HG03432 (cell line): ENCODE data around the gene RNF44.
A peak's percentile ranks its signal among the peaks of the same experiment; 100 is the strongest.
"Not testable (repeated sequence)": the region's sequence is repeated elsewhere in the genome, so short reads cannot be mapped to it uniquely, and the experiment has no call there.

Experiments
- ATAC-seq: cut with Tn5 transposase; IDR thresholded peaks from one replicate; pipeline ENCODE4 v1.9.1; 2021; ENCODE audit warnings: mild to moderate bottlenecking, moderate library complexity; ENCODE audit not compliant: unreplicated experiment

Gene RNF44

DNA sequence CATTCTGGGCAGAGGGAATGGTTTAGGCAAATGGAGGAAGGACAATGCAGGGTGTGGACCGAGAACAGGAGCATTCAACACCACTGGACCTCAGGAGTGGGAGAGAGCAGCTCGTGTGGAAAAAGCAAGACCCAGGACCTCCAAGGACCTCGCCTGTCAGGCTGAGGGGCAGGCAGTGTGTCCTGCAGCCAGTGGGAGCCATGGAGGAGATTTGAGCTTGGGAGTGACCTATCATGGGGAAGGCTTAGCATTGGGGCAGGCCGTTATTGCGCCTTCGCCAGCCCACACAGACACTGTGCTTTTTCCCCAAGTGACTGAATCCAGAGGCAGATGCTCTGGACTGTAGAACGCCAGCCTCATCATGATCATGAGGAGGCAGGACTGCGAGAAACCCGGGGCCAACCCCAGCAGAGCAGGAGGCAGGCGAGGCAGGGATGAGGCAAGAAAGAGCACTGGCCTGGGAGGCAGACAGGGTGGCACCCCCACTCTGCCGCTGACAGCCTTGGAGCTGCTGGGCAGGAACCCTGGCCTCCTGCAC is 15.2 kb upstream of the RNF44 start:
- no peak for ATAC-seq

DNA sequence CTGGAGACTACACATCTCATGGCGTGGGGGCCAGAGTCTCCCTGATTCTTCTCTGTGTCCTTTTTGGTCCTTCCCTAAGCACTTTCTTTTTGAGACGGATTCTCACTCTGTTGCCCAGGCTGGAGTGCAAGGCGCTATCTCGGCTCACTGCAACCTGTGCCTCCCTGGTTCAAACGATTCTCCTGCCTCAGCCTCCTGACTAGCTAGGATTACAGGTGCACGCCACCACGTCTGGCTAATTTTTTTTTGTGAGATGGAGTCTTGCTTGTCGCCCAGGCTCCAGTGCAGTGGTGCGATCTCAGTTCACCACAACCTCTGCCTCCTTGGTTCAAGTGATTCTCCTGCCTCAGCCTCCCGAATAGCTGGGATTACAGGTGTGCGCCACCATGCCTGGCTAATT is 13.7 kb upstream of the RNF44 start:
- ATAC-seq = not testable (repeated sequence)

DNA sequence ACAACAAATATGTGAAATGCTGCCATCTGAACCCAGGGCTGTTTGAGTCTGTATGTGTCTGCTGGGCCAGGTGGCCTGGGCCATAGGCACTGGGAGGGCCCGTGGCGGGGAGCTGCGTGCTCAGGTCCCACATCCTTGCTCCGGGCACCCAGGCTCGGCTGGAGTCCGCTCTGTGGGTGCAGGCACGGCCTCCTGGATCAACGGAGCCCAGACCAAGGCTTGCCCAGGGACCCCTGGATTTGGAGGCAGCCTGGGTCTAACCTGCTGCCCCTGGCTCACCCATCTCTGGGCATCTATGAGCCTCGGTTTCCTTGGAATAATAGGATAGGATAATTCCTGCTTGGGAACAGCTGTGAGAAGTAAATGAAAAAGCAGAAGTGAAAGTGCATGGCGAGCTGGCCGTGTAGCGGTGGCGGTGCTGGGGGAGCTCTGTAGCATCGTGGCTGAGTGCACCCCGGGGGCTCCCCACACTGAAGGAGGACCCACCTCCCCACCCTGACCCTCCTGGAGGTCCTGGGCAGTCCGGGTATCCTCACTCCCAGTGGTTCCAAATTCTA is 13.2 kb upstream of the RNF44 start:
- peak; percentile 49 for ATAC-seq

DNA sequence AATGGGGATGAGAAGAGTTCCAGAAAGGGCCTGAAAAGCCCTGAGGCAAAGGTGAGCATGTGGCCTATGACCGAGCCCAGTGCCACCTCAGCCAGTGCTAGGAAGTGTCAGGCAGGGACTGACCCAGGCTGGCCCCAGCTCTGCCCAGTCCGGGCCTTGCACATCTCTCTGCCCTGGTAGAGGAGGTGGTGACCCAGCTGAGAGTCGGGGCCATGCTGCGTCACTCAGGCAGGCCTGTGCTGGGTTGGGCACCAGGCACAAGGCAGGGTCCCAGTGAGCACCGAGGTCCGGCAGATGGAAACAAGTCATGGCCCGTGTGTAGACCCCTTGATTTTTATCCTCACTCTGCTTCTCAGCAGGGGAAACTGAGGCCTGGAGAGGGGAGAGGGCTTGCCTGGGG is 12.7 kb upstream of the RNF44 start:
- no peak for ATAC-seq

DNA sequence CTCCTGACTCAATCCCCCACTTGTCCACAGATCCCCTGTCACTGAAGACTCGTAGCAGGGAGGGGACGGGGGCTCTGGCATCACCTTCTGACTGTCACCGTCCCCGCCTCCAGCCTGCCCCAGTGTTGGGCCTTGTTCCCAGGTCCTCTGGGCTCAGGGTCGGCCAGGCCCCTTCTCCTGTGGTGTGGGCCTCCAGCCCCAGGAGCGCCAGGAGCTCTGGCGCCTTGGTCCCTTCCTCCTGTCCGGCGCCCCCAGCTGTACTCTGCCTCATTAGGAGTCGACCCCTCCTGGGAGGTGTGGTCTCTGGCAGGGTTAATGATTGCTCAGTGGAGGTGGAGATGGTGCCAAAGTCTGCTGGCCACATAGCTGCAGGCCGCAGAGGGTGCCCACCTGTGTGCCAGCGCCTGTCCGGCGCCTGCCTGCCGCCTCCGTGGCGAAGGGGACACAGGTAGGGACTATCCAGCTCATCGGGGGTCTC is 11.8 kb upstream of the RNF44 start, which contains the start of gene CDHR2:
Gene CDHR2, plus strand, starts transcription at position 376 of the 478 bp plus-strand sequence. CDS start 16,011 bp downstream, outside the sequence.
- no peak for ATAC-seq

DNA sequence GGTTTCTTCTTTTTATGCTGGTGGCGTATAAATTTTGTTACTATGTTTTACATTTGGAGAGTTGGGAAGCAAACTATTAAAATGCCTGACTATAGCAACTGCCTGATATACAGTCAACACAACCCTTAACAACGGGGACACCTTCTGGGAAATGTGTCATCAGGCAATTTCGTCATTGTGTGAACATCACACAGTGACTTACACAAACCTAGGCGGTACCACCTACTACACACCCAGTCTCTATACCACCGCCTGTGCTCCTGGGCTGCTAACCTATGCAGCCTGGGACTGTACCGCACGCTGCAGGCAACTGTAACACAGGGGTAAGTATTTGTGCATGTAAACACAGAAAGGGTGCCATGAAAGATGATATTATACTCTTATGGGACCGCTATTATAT is 10.6 kb upstream of the RNF44 start:
- no peak for ATAC-seq

DNA sequence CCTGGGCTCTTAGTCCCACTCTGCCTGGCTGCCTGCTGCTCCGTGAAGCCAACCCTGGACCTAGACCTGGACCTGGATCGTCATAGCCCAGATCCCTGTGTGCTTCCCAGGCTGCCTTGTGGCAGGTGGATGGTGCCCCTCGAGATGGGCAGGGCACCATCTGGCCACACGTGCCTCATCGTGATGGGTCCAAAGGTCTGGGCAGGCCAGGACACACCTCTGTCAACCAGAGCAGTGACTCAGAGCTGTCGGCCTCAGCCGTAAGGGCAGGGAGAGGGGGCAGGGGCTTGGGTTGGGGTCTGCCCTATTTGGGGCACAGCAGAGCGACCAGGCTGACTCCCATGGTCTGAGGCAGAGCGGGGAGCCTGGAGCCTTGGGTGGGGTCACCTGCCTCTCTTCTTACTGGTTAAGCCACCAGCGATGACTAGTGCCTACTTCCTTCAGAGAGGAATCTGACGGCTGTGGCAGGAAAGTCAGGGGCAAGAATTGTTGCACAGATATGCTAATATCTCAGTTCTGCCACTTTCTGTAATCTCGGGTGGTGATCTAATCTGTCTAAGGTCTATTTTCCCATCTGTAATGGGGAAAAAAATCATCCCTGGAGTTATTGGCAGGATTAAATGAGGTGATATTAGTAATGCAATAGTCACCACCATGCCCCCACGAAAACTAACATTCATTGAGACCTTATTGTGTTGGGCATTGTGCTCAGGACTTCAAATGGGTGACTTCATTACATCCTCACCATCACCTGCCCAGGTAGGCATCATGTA is 8.7 kb upstream of the RNF44 start:
- no peak for ATAC-seq

DNA sequence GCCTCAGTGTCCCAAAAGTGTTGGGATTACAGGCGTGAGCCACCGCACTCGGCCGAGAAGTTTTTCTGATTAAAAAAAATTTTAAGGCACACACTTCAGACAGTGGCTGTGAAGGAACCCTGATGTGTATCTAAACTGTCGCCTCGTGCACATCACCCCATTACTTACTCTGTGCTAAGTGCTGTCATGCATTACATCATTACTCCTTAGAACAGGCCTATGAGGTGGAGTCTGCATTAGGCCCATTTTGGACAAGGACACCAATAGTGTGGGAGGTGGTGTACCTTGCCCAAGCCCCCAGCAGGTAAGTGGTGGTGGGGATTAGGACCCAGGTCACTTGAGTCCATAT is 8.2 kb upstream of the RNF44 start:
- ATAC-seq = no peak

DNA sequence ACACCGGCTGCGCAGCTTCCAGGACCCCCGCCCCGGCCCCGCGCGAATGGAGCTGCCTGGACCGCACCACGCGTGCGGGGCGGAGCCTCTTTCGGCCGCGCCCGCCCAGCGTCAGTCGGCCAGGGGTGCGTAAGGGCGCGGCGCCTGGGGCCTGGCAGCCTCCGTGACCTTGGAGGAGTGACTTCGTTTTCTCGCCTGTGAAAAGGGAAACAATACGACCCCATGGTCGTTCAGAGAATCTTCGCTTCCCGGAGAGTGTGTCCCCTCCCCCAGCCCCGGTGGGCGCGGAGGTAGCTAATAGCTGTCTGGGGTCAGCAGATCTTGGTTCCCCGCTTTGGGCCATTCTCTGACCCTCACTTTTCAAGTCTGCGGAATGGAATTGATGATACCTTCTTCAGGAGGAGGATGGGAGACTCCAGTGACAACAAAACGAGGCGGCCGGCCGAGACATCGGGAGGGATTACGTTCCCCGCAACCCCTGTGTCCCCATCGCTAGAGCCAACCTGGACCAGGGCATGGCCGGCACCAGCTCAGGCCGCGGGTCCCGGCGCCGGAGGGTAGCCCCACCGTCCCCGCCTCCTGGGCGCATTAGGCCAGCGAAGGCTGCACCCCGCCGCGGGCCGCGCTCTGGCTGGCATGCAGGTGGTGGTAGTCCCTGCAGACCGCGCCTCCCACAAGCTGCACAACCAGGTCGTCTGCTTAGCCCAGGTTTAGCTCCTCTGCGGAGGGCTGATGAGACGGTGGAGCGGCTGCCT is 6.4 kb upstream of the RNF44 start:
- ATAC-seq = peak; percentile 73

DNA sequence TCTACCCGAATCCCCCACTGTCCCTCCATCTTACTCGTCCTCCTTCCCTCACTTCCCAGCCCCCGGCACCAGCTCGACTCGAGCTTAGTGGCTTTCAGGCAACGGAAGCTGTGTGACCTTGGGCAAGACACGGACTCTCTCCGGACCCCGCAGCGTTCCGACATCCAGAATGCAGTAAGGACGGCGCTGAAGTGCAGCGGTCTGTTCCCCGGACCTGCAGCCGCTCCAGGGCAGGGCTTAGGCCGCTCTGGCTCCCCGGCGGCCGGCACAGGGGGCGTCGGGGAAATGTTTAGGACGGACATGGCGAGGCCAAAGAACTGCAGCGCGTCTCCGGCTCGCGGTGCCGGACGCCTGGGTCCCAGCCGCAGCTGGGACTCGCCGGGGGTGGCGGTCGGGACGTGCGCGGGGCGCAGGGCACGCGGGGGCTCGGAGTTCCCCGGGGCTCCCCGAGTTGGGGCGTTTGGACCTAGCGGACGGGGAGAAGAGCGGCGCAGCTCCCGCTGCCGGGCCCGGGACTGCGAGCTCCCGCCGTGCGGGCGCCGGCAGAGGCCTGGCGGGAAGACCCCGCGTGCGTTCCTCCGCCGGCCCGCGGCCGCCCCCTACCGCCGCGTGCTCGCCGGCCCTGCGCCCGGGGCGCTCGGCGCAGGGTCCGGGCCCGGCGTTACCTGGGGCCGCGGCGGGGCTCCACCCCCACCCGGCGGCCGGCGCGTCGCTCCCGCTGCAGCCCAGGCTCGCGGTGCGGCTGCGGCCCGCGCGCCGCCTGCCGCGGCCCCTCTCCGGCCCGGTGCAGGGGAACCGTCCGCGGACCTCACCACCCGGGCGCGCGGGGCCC is 5.6 kb upstream of the RNF44 start:
- peak; percentile 54 for ATAC-seq

DNA sequence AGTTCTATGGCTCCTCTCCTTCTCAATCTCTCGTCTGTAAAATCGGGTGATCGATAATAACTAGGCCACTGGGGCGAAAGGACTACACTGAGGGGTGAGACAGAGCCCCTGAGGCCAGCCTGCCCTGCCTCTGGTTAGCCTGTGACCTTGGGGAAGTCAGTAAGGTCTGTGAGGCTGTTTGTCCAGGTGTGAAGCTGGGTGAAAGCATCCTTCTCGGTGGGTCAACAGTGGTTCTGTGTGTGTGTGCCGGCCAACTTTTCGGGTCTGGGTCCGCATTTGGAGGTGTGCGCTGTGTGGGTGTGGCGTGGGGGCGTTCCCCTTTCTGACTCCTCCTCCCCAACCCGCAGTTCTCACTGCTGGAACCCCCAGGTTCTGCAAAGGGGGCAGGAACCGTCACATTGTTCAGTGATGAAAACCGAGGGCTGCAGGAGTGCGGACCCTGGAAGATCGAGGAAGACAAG is 5.0 kb upstream of the RNF44 start:
- no peak for ATAC-seq

DNA sequence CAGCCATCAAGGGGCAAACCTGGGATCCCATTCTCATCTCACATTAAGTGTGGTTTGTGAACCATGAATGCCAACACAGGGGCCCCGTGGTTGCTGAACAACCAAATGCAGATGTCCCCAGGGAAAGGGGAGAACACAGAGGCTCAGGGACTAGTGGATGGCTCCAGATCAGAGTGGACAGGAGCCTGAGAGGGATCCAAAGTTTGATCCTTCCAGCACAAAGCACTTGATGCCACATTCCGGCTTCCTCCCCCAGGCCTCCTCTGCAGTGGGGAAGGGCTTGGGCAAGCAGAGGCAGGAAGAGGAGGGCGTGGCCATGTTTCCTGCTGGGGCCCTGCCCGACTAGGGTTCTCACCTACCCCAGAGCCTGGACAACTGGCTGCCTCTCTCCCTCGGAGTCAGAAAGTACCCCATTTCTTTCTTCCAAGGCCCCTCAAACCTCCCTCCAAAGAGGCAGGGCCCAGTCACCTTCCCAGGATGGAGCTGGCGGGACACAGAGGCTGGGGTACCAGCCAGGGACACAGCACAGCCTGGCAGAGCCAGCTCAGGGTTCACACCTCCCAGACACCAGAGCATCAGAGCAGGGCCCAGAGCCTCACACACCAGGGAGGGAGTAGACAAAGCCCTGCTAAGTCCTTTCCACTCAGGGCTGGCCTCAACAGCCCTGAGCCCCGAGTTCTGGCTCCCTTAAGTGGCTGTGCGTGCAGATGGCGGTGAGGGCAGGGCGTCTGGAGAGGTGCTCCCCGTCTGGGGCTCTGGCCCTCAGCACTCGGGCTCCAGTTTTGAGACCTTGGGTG is 4.3 kb upstream of the RNF44 start:
- no peak for ATAC-seq

DNA sequence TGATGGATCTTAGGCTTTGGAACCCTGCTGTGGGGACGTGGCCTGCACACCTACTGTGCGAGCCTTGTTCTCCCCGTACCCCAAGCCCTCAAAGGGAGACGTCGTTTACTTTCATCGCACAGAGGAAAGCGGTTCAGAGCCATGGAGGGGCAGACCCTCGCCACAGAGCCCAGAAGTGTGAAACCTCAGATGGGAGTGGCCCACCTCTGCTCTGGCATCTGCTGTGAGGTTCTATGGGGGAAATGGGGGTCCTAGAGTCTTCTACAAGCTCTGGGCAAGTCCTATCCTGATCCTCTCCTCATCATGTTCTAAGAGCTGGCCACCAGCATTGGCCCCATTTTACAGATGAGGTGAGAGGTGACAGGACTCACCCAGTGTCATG is 3.7 kb upstream of the RNF44 start:
- no peak for ATAC-seq

DNA sequence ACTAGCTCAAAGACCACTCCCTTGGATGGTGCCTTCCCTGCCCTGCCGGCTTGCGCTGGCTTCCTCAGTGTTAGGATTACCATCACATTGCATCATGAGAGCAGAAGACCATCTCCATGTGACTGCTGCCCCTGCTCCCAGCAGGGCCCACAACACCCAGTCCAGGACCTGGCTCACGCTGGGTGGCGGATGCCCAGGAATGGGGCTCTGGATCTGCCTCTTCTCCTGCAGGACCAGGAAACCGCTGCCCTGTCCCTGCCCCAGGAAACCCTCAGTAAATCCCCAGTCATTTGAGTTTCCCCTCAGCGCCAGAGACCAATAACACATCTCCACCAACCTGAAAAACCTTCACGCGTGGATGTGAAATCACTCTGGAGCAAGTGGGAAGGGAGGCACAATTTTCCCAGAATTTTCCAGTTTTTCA is 3.3 kb upstream of the RNF44 start:
- ATAC-seq = no peak

DNA sequence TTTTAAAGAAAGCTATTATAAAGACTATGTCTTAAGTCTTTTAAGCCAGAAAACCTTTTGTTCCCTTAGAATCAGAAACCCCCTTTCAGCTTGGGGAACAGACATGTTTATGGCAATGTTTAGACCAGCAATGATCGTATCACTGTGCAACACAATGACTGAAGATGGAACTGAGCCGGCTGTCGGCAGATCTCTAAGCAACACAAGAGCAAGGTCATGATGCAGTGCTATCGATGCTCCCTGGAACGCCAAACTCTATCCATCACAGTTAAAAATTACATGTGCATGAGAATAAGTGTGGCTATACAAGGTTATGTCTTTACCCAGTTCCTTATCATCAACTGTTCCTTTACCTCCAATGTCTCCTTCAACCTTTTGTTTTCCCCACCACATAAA is 1.8 kb upstream of the RNF44 start:
- ATAC-seq = no peak

DNA sequence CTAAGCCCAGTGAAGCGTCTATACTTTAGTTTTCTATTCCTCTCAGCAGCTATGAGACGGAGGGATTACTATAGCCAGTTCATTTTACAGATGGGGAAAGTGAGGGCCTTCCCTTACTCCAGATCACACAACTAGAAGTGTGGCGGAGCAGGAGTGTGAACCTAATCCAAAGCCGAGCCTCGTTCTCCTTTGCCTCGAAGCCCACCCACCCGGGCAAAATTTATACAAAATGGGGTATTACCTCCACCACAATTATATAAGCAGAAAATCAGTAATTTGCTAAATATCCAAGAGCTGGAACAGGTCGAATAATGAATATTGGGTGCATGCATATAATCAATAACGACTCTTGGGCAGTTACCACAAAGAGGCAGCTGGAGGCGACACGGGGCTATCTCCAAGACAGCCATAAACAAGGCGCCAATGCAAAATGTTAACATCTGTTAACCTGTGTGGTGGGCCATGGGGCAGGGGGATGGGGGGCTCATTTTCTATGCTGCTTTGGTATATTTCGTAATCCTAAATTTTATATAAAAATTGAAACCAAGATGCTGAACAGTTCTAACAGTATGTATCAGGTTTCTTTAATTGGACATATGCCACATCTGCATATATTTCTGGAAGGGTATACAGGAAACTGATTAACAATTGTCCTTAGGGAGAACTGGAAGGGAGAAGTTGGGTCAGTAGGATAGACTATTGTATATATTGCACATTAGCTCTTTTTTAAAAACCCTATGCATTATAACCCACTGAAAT is 1.2 kb upstream of the RNF44 start:
- ATAC-seq = no peak

DNA sequence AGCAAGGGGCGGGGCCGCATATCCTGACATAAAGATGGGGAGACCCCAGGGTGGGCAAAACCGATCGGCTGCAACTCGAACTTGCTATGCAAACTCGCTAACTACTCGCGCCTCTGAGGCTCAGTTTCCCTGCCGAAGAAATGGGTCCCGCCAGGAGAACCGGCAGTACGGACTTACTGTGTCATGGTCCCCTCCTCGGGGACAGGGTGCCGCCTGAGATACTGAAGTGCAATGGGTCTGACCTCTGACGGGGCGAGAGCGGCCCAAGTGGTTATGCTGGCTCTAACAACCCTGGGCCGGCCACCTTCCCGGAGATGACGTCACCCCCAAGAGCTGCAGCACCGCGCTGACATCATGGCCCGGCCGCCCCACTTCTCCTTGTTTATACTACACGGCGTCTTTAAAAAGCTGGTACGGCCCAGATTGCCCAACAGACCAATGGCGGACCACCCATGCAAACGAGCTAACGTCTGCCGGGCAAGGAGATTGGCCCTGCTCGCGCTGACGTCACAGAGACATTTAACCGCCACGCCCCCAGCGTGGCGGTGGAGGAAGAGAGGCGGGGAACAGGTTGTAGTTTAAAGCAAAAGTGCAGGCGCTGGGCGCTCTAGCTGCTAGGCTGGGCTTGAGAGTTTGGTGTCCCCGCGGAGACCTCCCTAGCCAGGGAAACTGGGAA is 490 bp upstream of the RNF44 start:
- ATAC-seq = peak; percentile 67

DNA sequence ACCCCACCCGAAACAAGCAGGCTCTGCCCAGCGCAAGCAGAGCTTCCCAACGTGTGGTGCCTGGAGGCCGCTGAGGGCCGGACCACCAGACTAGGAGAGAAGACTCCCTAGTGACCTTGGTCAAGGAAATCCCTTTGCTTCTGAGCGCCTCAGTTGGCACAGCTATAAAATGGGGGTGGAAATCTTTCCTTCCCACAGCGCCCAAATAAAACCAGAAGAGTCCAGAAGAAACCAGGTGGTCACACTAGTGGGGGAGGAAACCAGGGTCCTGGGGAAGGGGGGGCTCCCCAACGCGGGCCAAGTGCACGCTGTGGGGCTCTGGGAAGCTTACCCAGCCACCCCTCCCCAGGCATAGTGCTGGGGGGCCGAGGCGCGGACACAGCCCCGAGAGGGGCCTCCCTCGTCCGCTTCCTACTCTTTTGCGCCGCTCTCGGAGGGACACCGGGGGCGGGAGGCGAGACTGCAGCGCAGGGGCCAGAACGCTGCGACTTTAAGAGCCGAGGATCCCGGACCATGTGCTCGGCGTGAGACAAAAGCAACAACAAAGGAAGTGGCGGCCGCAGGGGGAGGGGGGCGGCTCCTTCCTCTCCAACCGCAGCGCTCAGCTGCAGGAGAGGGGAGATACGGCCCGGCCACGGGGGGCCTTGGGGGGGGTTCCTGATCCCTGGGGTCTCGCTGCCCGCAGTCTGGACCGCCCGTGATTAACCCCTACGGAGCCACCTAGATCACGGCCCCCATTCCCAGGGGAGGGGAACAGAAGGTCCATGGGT is 885 bp downstream of the RNF44 start:
- ATAC-seq = peak; percentile 29
